Activated CD4-positive, alpha-beta T cell treated with anti-CD3 and anti-CD28 coated beads, Interleukin-2, amount 50 U/mL, for 4 hours (primary cell): Measurements from ENCODE around the gene C1QC.
"Not testable (repeated sequence)": the region's sequence is repeated elsewhere in the genome, so short reads cannot be mapped to it uniquely, and the experiment has no call there.

Experiments used
- DNase-seq, 2 experiments: peaks; one replicate each; pipeline ENCODE4 v3.0.0-alpha.2; 2020

C1QC gene

GRCh38 chr1:22651941-22652856, 8.8 kb downstream of the C1QC start:
- no peak for DNase-seq

DNA sequence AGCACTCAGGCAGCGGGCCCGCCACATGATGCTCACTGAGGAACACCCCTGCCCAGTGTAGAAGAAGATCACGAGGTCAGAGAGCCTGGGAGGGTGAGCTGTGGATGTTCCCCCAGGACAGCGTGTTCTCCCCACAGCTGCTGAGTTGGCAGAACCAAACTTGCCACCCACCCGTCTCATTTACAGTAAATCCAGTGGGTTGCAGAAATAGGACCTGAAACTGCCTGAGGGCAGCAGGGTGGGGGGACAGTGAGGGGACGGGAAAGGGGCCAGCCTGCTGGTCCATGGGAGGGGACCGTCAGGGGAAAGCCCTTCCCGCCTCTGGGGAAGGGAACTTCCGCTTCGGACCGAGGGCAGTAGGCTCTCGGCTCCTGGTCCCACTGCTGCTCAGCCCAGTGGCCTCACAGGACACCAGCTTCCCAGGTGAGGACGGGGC, 9.5 kb downstream of the C1QC start, which contains the start of gene C1QB:
C1QB (plus strand) TSS at position 356 of the 436 bp plus-strand sequence. CDS start 6,227 bp downstream, outside the sequence.
- DNase-seq, result no peak

- DNase-seq, result no peak
Observed at GRCh38 chr1:22654692-22655091, 11.3 kb downstream of the C1QC start.

DNA sequence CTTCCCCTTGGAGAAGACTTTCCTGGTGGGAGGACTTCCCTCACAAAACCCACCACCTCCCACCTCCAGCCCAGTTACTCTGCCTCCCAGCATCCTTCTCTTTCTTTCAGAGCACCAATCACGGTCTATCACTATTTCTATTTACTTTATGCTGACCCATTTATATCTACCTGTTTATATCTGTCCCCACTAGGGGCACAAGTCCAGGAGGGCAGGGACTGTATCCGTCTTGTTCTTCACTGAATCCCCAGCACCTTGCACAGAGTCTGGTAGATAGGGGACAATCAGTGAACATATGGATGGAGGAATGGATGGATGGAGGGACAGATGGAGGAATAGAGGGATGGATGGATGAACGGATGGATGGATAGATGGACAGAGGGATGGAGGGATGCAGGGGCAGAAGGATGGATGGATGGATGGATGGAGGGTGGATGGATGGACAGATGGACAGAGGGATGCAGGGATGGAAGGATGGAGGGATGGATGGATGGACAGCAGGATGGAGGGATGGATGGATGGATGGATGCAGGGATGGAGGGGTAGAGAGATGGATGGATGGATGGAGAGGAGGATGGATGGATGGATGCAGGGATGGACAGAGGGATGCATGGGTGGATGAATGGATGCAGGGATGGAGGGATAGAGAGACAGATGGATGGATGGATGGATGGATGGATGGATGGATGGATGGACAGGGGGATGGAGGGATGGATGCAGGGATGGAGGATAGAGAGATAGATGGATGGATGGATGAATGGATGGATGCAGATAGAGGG, 15.1 kb downstream of the C1QC start:
- DNase-seq, result no peak

DNA sequence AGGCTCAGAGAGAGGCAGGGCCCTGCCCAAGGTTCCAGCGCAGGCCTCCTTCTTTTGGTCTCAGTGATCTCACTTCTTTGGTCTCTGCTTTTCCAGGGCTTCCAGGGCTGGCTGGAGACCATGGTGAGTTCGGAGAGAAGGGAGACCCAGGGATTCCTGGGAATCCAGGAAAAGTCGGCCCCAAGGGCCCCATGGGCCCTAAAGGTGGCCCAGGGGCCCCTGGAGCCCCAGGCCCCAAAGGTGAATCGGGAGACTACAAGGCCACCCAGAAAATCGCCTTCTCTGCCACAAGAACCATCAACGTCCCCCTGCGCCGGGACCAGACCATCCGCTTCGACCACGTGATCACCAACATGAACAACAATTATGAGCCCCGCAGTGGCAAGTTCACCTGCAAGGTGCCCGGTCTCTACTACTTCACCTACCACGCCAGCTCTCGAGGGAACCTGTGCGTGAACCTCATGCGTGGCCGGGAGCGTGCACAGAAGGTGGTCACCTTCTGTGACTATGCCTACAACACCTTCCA, 17.3 kb downstream of the C1QC start:
- no peak for DNase-seq

DNA sequence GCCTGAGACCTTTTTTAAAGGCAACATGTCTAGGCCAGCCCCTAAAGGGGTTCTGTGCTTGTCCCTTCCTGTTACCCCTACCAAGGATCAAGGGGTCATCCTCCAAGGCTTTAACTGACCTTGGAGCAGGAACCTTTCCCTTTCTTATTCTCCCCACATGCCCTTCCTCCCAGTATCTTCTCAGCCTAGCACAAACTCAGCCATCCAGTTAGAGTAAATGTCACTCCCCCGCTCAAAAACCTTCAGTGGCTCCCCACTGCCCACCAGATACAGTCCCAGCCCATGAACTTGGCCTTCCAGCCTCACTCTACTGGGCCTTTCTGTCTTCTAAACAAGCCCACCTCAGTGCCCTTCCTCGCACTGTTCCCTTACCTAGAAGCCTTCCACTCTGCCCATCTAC, 18.4 kb downstream of the C1QC start:
- no peak for DNase-seq

DNA sequence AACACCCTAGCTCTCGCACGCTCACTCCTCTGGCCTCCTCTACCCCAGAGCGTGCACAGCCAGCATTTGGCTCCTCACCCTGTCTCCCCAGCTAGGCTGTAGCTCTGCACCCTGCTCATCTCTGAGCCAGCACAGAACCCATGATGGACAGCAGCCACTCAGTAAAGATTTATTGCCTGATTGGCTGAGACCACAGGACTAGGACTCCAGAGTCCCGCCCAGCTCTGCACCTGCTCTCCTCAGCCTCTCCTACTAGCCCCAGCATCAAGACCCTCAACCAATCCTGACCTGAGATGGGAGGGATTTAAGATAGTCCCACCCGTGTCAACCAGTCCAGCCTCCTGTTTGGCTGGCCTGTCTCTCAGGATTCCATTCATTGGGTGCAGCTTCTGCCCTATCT, 18.9 kb downstream of the C1QC start:
- no peak for DNase-seq

DNA sequence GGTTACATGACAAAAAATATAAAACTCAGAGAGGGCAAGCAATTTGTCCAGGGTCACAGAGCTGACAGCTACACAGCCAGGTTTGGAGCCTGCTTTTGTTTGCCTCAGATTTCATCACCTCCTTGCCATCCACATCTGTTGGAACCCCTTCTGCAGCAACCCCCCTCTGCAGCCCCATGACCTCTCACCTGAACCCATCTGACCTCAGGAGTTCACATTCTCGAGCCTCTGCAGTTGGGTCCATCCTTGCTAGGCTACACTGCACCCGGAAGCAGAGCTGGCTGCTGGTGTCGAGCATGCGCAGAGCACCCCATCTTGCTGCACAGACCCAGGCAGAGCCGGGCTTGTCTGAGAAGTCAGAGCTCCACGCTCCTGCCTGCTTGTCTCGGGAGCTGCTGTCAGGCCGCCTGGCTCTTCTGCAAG, 19.6 kb downstream of the C1QC start:
- DNase-seq, result no peak

DNA sequence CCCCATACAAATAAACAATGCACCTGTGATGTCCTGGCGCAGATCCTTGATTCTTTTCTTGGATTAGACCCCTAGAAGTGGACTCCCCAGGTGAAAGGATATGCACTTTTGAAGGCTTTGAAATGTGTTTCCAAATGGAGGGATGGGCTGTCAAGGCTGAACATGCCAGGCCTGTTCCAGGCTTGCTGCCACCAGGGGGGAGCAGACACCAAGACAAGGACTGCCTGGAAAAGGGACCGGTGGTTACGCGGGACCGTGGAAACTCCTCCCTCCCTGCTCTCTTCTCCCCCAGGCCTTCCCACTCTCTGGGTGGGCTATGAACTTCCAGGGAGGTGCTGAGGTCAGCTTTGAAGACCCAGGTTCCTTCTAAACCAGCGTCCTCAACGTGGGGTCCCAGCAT, 22.3 kb downstream of the C1QC start:
- no peak for DNase-seq

DNA sequence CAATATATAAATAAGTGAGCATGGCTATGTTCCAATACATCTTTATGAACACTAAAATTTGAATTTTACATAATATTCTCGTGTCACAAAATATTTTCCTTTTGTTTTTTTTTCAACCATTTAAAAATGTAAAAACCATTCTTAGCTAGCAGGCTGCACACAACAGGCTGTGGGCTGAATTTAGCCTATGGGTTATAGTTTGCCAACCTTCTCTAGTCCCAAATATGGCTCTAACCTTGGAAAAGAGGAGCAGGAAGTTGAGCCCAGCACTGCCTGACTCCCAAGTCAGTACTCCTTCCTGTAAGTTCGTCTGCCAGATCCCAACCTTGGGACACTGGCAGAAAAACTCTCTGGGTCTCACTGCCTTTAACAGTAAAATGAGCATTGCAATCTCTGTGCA, 23.0 kb downstream of the C1QC start:
- DNase-seq, result no peak

DNA sequence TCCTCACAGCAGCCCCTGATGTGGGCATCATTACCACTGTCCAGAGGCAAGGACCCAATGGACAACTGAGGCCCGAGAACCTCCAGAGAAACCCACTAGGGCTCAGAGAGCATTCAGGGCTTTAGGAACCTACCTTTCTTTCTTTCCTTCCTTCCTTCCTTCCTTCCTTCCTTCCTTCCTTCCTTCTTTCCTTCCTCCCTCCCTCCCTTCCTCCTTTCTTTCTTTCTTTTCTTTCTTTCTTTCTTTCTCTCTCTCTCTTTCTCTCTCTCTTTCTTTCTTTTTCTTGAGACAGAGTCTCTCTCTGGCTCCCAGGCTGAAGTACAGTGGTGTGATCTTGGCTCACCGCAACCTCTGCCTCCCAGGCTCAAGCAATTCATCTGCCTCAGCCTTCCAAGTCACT, 25.4 kb downstream of the C1QC start:
- not testable (repeated sequence) for DNase-seq

- DNase-seq, result no peak
Observed at GRCh38 chr1:22670352-22670975, 27.0 kb downstream of the C1QC start.

DNA sequence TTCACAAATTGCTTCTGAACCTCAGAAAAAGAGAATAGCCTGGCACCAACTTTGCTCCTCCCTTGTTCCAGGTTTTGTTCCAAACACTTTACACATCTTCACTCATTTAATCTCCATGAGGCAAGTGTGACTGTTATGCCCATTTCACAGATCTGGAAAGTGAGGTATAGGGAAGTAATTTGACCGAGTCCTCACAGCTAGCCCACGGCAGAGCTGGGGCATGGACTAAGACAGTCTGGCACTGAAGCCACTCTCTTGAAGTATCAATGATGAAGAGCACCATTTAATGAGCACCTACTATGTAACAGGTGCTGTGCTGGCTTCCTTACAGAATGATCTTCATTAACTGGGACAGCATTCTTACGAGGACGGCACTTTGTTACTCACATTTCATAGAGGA, 28.6 kb downstream of the C1QC start:
- no peak for DNase-seq

DNA sequence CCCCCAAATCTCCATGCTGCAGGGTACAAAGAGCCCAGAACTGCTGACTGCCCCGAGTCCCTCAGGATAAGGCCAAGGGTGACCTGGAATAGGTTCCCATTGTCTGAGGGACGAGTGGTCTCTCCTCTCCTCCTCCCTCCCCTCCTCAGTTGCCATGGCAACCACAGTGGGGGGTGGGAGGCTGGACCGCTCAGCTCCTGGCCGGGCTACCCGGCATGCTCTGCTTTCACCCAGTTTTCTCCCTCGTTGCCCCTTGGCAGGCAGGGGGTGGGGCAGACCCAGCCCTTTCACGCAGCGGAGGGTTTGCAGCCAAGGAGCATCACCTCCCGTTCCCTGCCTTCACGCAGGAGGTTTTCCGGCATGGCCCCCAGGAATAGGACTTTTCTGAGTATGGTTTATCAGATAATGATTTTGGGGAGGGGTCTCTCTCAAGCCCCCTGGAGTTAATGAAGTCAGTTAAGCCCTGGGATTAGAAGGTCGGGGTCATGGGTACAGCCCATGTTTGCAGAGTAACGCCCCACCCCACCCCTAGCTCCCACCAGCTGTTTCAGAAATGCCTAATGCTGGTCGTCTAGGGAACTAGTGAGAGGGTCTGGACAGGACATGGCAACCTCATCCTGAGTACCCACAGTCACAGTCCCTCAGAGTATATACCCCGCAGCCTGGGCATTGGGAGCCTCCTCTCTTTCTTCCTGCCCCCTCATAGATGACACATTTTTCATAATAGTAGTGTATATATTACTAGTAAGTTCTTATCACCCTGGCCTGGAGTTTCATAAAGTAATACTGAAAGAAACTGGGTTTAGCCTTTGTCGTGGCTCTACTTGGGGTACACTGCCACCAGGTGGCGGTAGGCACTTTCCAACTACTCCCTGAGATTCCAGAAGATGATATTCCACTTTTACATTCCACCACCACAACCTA, 30.3 kb downstream of the C1QC start:
- no peak for DNase-seq

DNA sequence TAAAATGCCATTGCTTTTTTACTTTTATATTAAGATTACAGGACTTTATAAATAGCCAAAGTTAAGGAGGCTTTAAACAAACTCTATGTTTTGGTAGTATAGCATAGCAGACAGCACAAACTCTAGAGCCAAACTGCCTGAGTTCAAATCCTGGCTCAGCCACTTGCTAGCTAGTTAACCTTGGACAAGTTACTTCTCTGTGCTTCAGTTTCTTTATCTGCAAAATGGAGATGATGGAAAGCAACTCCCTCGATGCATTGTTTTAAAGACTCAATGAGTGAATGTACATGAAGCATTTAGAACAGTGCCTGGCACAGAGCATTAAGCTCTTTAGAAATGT, 30.9 kb downstream of the C1QC start:
- no peak for DNase-seq

- not testable (repeated sequence) for DNase-seq
Observed at GRCh38 chr1:22676151-22676550, 32.7 kb downstream of the C1QC start.

DNA sequence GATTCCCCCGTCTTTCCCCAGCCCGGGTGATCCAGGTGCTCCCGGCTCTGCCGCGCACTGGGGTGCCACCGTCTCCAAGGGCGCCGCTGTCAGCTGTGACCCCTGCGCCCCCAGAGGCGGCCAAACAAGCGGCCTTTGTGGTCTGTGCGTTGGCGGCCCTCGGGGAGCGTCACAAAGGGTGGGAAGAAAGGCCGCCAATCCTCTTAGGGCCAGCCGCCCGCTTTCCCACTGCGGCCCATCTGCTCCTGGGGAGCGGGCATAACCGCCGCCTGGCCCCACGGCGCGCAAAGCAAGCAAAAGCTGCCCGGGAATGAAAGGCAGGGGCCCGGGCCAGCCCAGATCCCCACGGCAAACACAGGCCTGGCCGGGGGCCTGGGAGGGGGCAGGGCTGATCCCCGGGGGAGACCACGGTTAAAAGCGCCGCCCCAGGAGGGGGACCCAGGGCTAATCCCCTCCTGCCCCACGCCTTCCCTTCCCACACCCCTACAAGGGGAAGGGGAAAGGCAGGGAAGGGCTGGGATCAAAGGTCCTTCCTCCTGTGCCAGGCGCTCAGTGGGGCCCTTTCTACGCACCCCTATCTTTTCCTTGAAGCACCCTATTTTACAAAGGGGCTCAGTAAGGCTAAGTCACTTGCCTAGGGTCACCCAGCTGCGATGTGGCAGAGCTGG, 33.6 kb downstream of the C1QC start:
- no peak for DNase-seq

DNA sequence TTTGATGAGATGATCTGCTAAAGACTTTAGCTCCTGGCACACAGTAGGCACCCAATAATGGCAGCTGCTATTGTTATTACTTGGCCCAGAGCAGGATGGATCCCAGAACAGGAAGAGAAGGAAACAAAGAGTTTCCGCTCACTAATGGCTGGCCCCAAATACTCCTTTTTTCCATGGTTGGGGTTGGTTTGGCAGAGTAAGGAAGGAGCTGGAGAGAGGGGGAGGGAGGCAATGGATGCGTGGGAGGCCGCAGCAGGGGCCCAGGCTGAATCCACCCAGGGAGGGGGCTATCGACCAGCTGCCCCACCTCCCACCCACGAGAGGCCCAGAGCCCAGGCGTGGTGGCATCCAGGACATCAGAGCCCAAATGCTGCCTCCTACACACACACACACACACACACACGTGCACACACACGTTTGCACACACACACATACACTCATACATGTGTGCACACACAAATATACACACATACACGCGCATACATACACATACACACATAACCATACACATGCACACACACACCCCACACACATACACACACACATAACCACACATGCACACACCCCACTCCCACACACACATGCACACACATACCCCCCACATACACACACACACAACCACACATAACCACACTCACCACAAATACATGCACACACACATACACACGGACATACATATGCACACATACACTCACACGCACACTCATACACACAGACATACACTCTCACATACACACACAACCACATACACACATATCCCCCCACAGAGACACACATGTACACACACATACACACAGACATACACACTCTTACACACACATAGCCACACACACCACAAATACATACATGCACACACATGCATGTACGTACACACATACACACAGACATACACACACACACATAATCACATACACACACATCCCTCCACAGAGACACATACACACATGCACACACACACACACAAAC, 34.8 kb downstream of the C1QC start:
- DNase-seq, result no peak

DNA sequence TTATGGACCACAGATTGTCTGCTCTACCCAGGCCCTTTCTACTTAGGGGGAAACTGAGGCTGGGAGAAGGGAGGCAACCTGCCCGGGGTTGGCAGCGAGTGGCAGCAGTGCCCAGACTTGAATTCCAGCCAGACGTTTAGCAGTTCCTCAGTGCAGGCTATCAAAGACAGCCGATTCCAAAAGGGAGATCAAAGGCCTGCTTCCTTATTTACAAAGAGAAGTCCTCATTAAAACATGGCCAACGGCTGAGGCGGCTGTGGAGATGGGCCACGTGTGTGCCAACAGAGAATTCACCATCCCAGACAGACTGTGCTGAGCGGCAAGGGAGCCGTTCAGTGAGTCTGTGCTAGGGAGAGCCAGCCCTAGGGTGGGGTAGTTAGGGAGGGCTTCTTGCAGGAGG, 37.3 kb downstream of the C1QC start:
- no peak for DNase-seq

DNA sequence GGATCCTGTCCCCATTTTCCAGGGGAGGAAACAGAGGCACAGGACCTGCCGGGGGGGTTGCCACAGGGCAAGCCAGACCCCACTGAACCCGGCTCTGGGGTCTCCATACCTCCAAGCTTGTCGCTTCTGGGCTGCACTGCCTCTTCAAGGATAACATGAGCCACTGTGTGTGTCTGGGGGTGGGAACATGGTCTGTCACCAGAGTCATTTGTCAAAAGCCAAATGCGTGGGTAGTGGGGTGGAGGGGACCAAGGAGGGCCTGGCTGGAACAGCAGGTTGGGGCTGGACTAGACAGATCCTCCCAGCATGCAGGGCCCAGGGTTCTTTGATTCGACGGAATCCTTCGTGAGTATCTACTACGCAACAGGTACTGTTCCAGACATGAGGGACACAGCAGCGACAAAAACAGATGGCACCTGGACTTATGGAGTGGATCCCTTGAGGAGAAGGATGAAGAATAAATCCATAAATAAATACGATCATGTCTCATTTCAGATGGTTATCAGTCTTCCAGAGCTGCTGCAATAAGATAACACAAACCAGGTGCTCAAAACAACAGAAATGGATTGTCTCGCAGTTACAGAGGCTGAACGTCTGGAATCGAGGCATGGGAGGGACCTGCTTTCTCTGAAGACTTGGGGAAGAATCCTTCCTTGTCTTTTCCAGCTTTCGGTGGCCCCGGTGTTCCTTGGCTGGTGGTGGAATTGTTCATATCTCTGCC, 38.3 kb downstream of the C1QC start:
- no peak for DNase-seq
